Stimulated activated CD4-positive, alpha-beta T cell treated with anti-CD3 and anti-CD28 coated beads, Interleukin-1b, Interleukin-23, amount 100 ng/mL, for 1 hour (primary cell): ENCODE measurements around the gene CHURC1.

Source experiments
- DNase-seq, 2 donors: peaks; one replicate each; pipeline ENCODE4 v3.0.0-alpha.2; 2020; ENCODE audit warnings: low read depth in 2 of 2

CHURC1 gene

GRCh38 chr14:64938972-64939816 lies 24.9 kb downstream of the CHURC1 start:
- no peak for DNase-seq

GRCh38 chr14:64939817-64940190 lies 25.5 kb downstream of the CHURC1 start:
- DNase-seq: no peak

GRCh38 chr14:64940336-64940910 lies 26.2 kb downstream of the CHURC1 start:
- no peak for DNase-seq

- no peak for DNase-seq
Observed at GRCh38 chr14:64942531-64943111, 28.4 kb downstream of the CHURC1 start, which contains the start of gene GPX2. GPX2 (minus strand) TSS chr14:64942745; CDS start chr14:64942726, 19 bp downstream.

GRCh38 chr14:64943556-64943955 lies 29.3 kb downstream of the CHURC1 start:
- DNase-seq: no peak

- no peak for DNase-seq
Observed at GRCh38 chr14:64944041-64944440, 29.8 kb downstream of the CHURC1 start.

GRCh38 chr14:64944861-64945260 lies 30.6 kb downstream of the CHURC1 start:
- DNase-seq: no peak

- DNase-seq: no peak
Observed at GRCh38 chr14:64945431-64946178, 31.4 kb downstream of the CHURC1 start.

- no peak for DNase-seq
Observed at GRCh38 chr14:64946310-64947045, 32.2 kb downstream of the CHURC1 start.

GRCh38 chr14:64947710-64948611 lies 33.7 kb downstream of the CHURC1 start:
- no peak for DNase-seq

GRCh38 chr14:64948612-64949210 lies 34.5 kb downstream of the CHURC1 start:
- DNase-seq: no peak

GRCh38 chr14:64950889-64951288 lies 36.6 kb downstream of the CHURC1 start:
- no peak for DNase-seq

- no peak for DNase-seq
Observed at GRCh38 chr14:64951291-64951690, 37.0 kb downstream of the CHURC1 start.

- no peak for DNase-seq
Observed at GRCh38 chr14:64951724-64952123, 37.5 kb downstream of the CHURC1 start.

- no peak for DNase-seq
Observed at GRCh38 chr14:64952598-64953309, 38.5 kb downstream of the CHURC1 start.

- DNase-seq: no peak
Observed at GRCh38 chr14:64953310-64953654, 39.0 kb downstream of the CHURC1 start.

- no peak for DNase-seq
Observed at GRCh38 chr14:64953661-64954060, 39.4 kb downstream of the CHURC1 start.

- DNase-seq: no peak
Observed at GRCh38 chr14:64954491-64955240, 40.4 kb downstream of the CHURC1 start.

GRCh38 chr14:64955297-64955696 lies 41.0 kb downstream of the CHURC1 start:
- DNase-seq: no peak
